H9 (cell line): ENCODE measurements around the gene LRP1B. TPM values are rescaled to one million over a fixed set of nuclear protein-coding genes. Genes with fewer than 3 reads are reported as not detected.

Experiments used
- DNase-seq: peaks from one replicate; pipeline ENCODE4 v3.0.0-alpha.2; 2017
- H2AFZ ChIP-seq: one replicate; pipeline ENCODE4 v1.6.1; 2013; ENCODE audit warnings: mild to moderate bottlenecking, low read length, control low read depth, moderate library complexity
- H2AK5ac ChIP-seq: 2 replicates; pipeline ENCODE4 v1.6.1; 2013; ENCODE audit warnings: low read length, control low read depth, mixed read lengths; ENCODE audit not compliant: insufficient read length
- H2BK120ac ChIP-seq: one replicate; pipeline ENCODE4 v1.6.1; 2013; ENCODE audit warnings: low read depth, mild to moderate bottlenecking, low read length, control low read depth, inconsistent platforms; ENCODE audit not compliant: poor library complexity, severe bottlenecking
- H2BK12ac ChIP-seq: 2 replicates; pipeline ENCODE4 v1.6.1; 2013; ENCODE audit warnings: low read length, control low read depth, mixed read lengths, low read depth; ENCODE audit not compliant: insufficient read length
- H2BK15ac ChIP-seq: 2 replicates; pipeline ENCODE4 v1.6.1; 2013; ENCODE audit warnings: low read depth, low read length, control low read depth
- H2BK20ac ChIP-seq: one replicate; pipeline ENCODE4 v1.6.1; 2013; ENCODE audit warnings: low read depth, mild to moderate bottlenecking, low read length, control low read depth, inconsistent platforms; ENCODE audit not compliant: poor library complexity, severe bottlenecking
- H2BK5ac ChIP-seq: 2 replicates; pipeline ENCODE4 v1.6.1; 2013; ENCODE audit warnings: low read length, control low read depth, mixed read lengths; ENCODE audit not compliant: insufficient read length
- H3K14ac ChIP-seq: 2 replicates; pipeline ENCODE4 v1.6.1; 2013; ENCODE audit warnings: low read length, control low read depth; ENCODE audit not compliant: insufficient read depth
- H3K18ac ChIP-seq: 2 replicates; pipeline ENCODE4 v1.6.1; 2013; ENCODE audit warnings: low read depth, mild to moderate bottlenecking, mixed read lengths, low read length, control low read depth; ENCODE audit not compliant: insufficient read length
- H3K23ac ChIP-seq: 2 replicates; pipeline ENCODE4 v1.6.1; 2013; ENCODE audit warnings: low read length, control low read depth, mixed read lengths, low read depth; ENCODE audit not compliant: insufficient read length
- H3K23me2 ChIP-seq: 2 replicates; pipeline ENCODE4 v1.6.1; 2013; ENCODE audit warnings: low read depth, mild to moderate bottlenecking, mixed read lengths, low read length, control low read depth; ENCODE audit not compliant: insufficient read length, poor library complexity, severe bottlenecking
- H3K27ac ChIP-seq: 2 replicates; pipeline ENCODE4 v1.5.1; 2013; ENCODE audit warnings: low read length, control low read depth, mixed read lengths, low read depth; ENCODE audit not compliant: insufficient read length
- H3K27me3 ChIP-seq: 2 replicates; pipeline ENCODE4 v1.6.1; 2013; ENCODE audit warnings: low read length, control low read depth, inconsistent platforms; ENCODE audit not compliant: insufficient read depth
- H3K4ac ChIP-seq: 2 replicates; pipeline ENCODE4 v1.6.1; 2013; ENCODE audit warnings: low read depth, mild to moderate bottlenecking, control low read depth, inconsistent platforms, low read length, moderate library complexity
- H3K4me1 ChIP-seq: 2 replicates; pipeline ENCODE4 v1.6.1; 2013; ENCODE audit warnings: low read length, control low read depth, inconsistent platforms; ENCODE audit not compliant: insufficient read depth
- H3K4me2 ChIP-seq: 2 replicates; pipeline ENCODE4 v1.6.1; 2013; ENCODE audit warnings: low read length, control low read depth, mixed read lengths; ENCODE audit not compliant: insufficient read length, insufficient read depth
- H3K56ac ChIP-seq: 2 replicates; pipeline ENCODE4 v1.6.1; 2013; ENCODE audit warnings: low read depth, mild to moderate bottlenecking, mixed read lengths, low read length, control low read depth; ENCODE audit not compliant: insufficient read length
- H3K79me1 ChIP-seq: 2 replicates; pipeline ENCODE4 v1.6.1; 2013; ENCODE audit warnings: low read depth, mild to moderate bottlenecking, moderate library complexity, low read length, control low read depth, inconsistent platforms; ENCODE audit not compliant: insufficient read depth, poor library complexity, severe bottlenecking
- H3K79me2 ChIP-seq: 2 replicates; pipeline ENCODE4 v1.6.1; 2013; ENCODE audit warnings: low read length, control low read depth, inconsistent platforms; ENCODE audit not compliant: insufficient read depth
- H3K9ac ChIP-seq: 2 replicates; pipeline ENCODE4 v1.6.1; 2013; ENCODE audit warnings: low read length, control low read depth, mixed read lengths; ENCODE audit not compliant: insufficient read length; ENCODE audit errors: extremely low read depth
- H3K9me3 ChIP-seq: one replicate; pipeline ENCODE4 v1.6.1; 2013; ENCODE audit warnings: low read depth, low read length, inconsistent platforms; ENCODE audit not compliant: control insufficient read depth
- H3T11ph ChIP-seq: one replicate; pipeline ENCODE4 v1.6.1; 2013; ENCODE audit warnings: mild to moderate bottlenecking, low read length, control low read depth, inconsistent platforms
- H4K20me1 ChIP-seq: one replicate; pipeline ENCODE4 v1.6.1; 2013; ENCODE audit not compliant: control insufficient read depth, insufficient read length, insufficient read depth
- H4K5ac ChIP-seq: 2 replicates; pipeline ENCODE4 v1.6.1; 2013; ENCODE audit warnings: low read depth, mild to moderate bottlenecking, mixed read lengths, low read length, control low read depth; ENCODE audit not compliant: insufficient read length
- H4K8ac ChIP-seq: replicated peaks from 2 replicates; pipeline ENCODE4 v1.6.1; 2013; ENCODE audit warnings: low read length, control low read depth, mixed read lengths, low read depth; ENCODE audit not compliant: insufficient read length
- H4K91ac ChIP-seq: 2 replicates; pipeline ENCODE4 v1.6.1; 2013; ENCODE audit warnings: low read depth, mild to moderate bottlenecking, moderate library complexity, mixed read lengths, low read length, control low read depth; ENCODE audit not compliant: insufficient read length
- H3K27ac Mint-ChIP-seq, 3 experiments: 2 replicates in 2 of 3; 3 replicates in 1 of 3; pipeline ENCODE4 v1.8.0; 2020 to 2021; ENCODE audit warnings: mixed read lengths in 3 of 3, mild to moderate bottlenecking in 1 of 3, moderate library complexity in 1 of 3
- H3K27me3 Mint-ChIP-seq: 2 replicates; pipeline ENCODE4 v1.8.0; 2021; ENCODE audit warnings: low read depth, mild to moderate bottlenecking, moderate library complexity, mixed read lengths
- H3K36me3 Mint-ChIP-seq, 3 experiments: 2 replicates in 2 of 3; 3 replicates in 1 of 3; pipeline ENCODE4 v1.8.0; 2020 to 2021; ENCODE audit warnings: low read depth in 3 of 3, mixed read lengths in 3 of 3; ENCODE audit not compliant: insufficient read depth in 1 of 3
- H3K4me1 Mint-ChIP-seq, 2 experiments: 2 replicates each; pipeline ENCODE4 v1.8.0; 2020; ENCODE audit warnings: mixed read lengths in 2 of 2
- H3K4me3 Mint-ChIP-seq, 2 experiments: 2 replicates in 1 of 2; 3 replicates in 1 of 2; pipeline ENCODE4 v1.8.0; 2020 to 2021; ENCODE audit warnings: mild to moderate bottlenecking in 2 of 2, mixed read lengths in 2 of 2, moderate library complexity in 1 of 2
- H3K9me3 Mint-ChIP-seq, 2 experiments: 2 replicates in 1 of 2; 3 replicates in 1 of 2; pipeline ENCODE4 v1.8.0; 2020; ENCODE audit warnings: mild to moderate bottlenecking in 2 of 2, mixed read lengths in 2 of 2, moderate library complexity in 1 of 2
- total RNA-seq: library from RNA; stranded (reverse); gene quantifications from 2 replicates; pipeline ENCODE4 v1.2.1, GENCODE V29; 2021
- TF ChIP-seq, protein P1 (sequence below): fragments of 200-600 bp; sonication (generic); conservative IDR thresholded peaks from 3 replicates; pipeline ENCODE4 v1.8.0; 2021; ENCODE audit warnings: antibody characterized with exemption, mild to moderate bottlenecking

The LRP1B gene
- total RNA-seq, 1 experiment from 2014 or later: not detected

DNA sequence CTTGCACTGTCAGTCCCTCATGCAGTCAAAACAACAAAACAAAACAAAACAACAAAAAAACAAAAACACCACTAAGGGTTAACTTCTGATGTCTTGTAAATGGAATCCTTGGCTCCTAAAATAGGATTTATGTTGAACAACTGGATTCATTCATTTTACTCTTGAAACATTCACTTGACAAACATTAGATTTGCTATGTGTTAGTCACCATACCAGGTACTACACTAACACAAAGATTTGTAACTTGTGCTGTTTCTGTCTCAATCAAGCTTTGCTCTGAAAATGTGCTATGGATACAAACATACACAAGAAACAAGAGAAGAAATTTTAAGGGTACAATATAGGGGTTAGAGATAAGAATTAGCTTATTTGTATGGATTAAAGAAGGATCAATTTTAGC is 812.8 kb downstream of the LRP1B start:
- H3K9me3 ChIP-seq: no peaks in the 10 kb centered on the region
- Mint-ChIP-seq H3K9me3 (no peaks in the 10 kb centered on the region), H3K27ac (no peak overlapping the region), H3K4me1 (peaks cover 6 to 10% of the 10 kb centered on the region in 2 experiments; a peak in 3 of 4 replicates), H3K4me3 (no peak overlapping the region), H3K27me3 (no peaks in the 10 kb centered on the region), H3K36me3 (no peaks in the 10 kb centered on the region)
- H4K8ac ChIP-seq: no peak overlapping the region
- H4K20me1 ChIP-seq: no peaks in the 10 kb centered on the region
- H3K27me3 ChIP-seq: no peaks in the 10 kb centered on the region
- no peaks in the 10 kb centered on the region for H3K23me2 ChIP-seq
- H3K79me2 ChIP-seq: no peaks in the 10 kb centered on the region
- H2BK15ac ChIP-seq: no peak overlapping the region
- no peak overlapping the region for H3K4me2 ChIP-seq
- no peak overlapping the region for H2BK20ac ChIP-seq
- no peak overlapping the region for H2AFZ ChIP-seq
- H3K56ac ChIP-seq: no peak overlapping the region
- DNase-seq: no peak
- no peak overlapping the region for H2AK5ac ChIP-seq
- no peaks in the 10 kb centered on the region for H3K79me1 ChIP-seq
- TF ChIP-seq, protein P1, sequence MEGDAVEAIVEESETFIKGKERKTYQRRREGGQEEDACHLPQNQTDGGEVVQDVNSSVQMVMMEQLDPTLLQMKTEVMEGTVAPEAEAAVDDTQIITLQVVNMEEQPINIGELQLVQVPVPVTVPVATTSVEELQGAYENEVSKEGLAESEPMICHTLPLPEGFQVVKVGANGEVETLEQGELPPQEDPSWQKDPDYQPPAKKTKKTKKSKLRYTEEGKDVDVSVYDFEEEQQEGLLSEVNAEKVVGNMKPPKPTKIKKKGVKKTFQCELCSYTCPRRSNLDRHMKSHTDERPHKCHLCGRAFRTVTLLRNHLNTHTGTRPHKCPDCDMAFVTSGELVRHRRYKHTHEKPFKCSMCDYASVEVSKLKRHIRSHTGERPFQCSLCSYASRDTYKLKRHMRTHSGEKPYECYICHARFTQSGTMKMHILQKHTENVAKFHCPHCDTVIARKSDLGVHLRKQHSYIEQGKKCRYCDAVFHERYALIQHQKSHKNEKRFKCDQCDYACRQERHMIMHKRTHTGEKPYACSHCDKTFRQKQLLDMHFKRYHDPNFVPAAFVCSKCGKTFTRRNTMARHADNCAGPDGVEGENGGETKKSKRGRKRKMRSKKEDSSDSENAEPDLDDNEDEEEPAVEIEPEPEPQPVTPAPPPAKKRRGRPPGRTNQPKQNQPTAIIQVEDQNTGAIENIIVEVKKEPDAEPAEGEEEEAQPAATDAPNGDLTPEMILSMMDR: no peak
- no peak overlapping the region for H3T11ph ChIP-seq
- no peak overlapping the region for H2BK12ac ChIP-seq
- no peak overlapping the region for H2BK120ac ChIP-seq
- H3K27ac ChIP-seq: no peak overlapping the region
- no peaks in the 10 kb centered on the region for H3K4me1 ChIP-seq
- no peak overlapping the region for H2BK5ac ChIP-seq
- no peak overlapping the region for H3K14ac ChIP-seq
- H4K91ac ChIP-seq: no peak overlapping the region
- no peak overlapping the region for H3K18ac ChIP-seq
- H4K5ac ChIP-seq: no peak overlapping the region
- H3K9ac ChIP-seq: no peak overlapping the region
- no peak overlapping the region for H3K4ac ChIP-seq
- no peak overlapping the region for H3K23ac ChIP-seq
